Myometrial cell (primary cell): ENCODE data around the gene OR6J1. TPM values are rescaled to one million over a fixed set of nuclear protein-coding genes. Genes with fewer than 3 reads are reported as not detected.

Experiments
- total RNA-seq: library from RNA; depleted of rRNA; stranded (reverse); fragments of >200 nt; gene quantifications from 2 replicates; pipeline ENCODE4 v1.2.3, GENCODE V29; 2015

OR6J1 gene
- not detected in 2 replicates for total RNA-seq

DNA sequence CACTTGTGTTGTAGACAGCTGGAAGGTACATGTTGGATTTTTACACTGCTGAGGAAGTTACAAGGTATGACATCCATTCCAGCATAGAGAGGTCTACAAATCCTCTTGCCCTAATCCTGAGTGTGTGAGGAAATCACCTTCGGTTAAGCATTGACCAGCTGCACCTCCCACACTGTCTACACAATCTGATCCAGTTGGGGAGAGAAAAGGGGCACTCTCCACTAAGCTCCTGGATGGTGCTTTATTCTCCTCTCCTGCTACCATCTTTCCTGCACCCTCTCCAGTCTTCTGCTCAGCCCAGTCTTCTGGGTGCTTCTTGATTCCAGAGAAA, at the start of gene OR6J1:
Gene OR6J1, minus strand, starts transcription at position 48 of the 331 bp plus-strand sequence. CDS start 9,541 bp downstream, outside the sequence.

DNA sequence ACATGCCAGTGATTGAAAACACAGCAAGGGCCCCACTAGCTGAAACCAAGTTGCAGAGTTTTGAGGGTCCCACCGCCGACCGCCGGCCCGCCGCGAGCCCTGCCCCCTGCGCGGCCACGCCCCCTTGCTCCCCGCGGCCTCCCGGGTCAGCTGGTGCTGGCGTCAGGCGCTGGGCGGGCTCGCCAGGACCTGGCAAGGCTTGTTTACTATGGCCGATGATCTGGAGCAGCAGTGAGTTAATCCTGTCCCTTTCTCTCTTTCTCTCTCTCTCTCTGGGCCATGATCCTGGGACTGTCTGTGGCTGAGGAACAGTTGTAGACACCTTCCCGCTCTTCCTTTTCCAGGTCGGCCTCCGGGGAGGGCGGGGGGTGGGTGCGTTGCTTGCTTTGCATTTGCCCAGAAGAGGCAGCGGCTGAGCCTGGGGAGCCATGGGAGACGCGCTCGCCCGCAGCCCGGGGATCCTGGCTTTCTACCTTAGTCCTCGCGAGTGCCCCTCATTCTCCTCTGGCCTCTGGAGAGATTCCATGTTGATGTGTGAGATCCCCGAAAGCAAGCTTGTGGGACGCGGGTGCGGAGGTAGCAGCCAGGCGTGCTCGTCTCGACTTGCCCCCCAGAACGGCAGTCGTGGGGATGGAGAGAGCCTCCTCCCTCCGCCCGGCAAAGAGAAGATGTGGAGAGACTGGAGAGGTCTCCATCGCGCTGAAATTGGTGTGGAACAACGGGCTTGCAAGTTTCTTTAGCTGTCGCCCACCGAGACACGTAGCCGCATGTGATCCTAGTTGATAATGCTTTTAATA, 45.9 kb downstream of the OR6J1 start, which contains the start of gene ABHD4:
Gene ABHD4, plus strand, starts transcription at position 202 of the 797 bp plus-strand sequence. Its CDS starts 7 bp downstream, at position 209.

DNA sequence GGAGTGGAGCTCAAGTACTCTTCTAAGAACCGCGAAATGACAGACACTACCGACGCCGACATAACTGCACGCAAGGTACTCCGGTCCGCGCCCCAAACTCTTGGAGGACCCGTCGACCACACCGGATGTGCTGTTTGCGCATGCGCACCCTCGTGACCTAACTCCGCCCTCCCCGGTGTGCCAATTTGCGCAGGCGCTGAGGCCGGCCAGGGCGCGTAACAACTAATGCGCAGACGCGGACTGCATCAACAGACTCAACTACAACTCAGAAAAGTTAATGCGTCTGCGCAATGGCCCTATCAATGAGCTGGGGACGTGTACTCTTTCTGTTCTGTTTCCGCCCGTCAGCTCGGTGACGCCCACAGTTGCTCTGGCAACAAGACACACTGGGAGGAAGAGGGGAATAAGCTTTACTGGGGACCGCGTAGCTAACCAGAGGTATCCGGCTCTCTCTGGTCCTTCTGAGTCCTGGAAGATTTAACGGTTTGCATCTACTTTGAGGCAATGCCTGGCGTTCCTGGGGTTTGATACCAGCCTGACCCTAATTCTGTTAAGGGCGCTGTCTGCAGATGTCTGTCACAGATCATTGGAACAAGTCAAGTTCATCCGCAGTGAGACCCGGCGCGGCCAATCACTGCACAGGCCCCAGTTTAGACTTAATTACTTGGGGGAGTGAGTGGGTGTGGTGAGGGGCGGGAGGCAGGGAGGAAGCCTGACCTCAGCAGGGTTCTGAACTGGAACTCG, 54.9 kb downstream of the OR6J1 start, which contains the start of gene DAD1:
Gene DAD1, minus strand, starts transcription at position 129 of the 744 bp plus-strand sequence. Its CDS starts 67 bp downstream, at position 62.

Other genes starting within 250 kb of the OR6J1 start
- 592 and 648 TPM in 2 replicates for gene DAD1, start 55.1 kb downstream of the OR6J1 start, total RNA-seq
- gene ABHD4, start 46.1 kb downstream of the OR6J1 start, total RNA-seq, result 17.9 and 23.9 TPM in 2 replicates
- gene OXA1L, start 122.3 kb upstream of the OR6J1 start, total RNA-seq, result 111 and 165 TPM in 2 replicates
- gene SLC7A7, start 171.1 kb upstream of the OR6J1 start, total RNA-seq, result 1.6 and 2.6 TPM in 2 replicates
- gene MRPL52, start 185.5 kb upstream of the OR6J1 start, total RNA-seq, result 102 and 274 TPM in 2 replicates
- 435 and 437 TPM in 2 replicates for gene MMP14, start 192.2 kb upstream of the OR6J1 start, total RNA-seq
- 98.4 and 113 TPM in 2 replicates for gene LRP10, start 227.4 kb upstream of the OR6J1 start, total RNA-seq
- gene REM2, start 238.9 kb upstream of the OR6J1 start, total RNA-seq, result 0.58 TPM in 1 of 2 replicates, not detected in the other